ENCODE results near the gene MOXD1.

The MOXD1 gene

GRCh38 chr6:132400883-132401617, at the start of gene MOXD1:
MOXD1 (minus strand) TSS chr6:132401475; CDS start chr6:132401426, 49 bp downstream.
- no peak for DNase-seq

GRCh38 chr6:132446855-132447241, 45.6 kb upstream of the MOXD1 start:
- DNase-seq = no peak

DNA sequence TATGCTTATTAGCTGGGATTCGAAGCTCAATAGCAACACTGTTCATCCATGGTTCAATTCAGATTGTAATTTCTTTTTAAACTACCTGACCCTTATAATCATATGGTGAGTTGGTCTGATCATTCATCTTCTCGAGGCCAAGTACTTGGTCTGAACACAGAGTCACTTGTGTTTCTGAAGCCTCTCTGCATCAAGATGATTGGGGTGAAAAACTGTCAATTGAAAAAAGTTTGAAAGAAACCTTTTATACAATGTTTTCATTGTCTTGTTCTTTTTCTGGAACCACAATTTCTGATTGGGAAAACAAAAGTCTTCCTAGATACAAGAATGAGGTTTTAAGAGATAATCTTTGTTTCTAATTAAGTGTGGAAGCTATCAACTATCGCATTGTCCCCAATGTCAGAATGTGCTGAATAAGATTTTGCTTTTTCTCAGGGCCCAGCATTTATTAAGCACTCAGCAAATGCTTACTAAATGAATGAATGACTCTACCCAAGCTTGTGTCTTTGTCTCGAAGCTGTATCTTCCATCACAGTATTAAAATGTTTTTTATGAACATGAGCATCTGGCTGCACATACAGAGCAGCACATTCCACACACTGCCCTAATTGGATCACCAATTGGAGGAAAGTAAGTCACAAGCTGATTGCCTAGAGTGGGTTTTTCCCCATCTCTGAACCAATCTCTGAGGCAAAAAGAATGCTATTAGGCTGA, 45.0 kb upstream of the MOXD1 start:
- DNase-seq = no peak

GRCh38 chr6:132445201-132445951, 44.1 kb upstream of the MOXD1 start:
- no peak for DNase-seq

DNA sequence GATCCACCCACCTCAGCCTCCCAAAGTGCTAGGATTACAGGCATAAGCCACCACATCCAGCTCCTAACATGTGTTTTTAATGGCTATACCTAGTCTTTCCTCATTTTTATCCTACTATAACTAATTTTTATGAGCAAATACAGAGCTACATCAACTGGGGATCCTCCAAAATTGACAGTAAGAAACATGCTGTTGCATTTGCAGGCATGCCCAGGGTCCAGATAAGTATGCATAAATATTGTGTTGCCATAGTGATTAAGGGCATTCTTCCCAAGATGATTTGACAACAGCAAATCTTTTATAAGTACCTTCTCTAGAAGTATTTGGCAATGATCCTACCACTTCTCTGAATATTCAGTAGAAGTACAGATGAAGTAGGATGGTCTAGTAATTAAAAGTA, 41.9 kb upstream of the MOXD1 start:
- DNase-seq = no peak

DNA sequence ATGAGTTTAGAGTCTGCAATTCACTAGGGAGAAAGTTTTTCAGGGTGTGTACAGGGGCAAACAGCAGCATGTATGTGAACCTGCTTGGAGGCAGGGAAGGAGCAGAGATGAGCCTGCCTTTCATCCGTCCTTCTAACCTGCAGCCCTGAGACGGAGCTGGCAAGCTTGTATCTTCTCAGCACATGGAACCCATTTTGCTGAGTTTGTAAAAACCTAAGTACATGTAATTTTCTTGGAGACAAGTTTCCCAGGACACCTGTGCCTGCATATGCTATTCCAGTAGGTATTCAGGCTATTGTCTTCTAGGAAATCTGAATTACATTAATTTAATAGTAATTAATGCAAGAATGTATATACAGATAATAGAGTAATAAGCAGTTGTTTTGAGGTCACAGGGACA, 28.8 kb upstream of the MOXD1 start:
- no peak for DNase-seq

DNA sequence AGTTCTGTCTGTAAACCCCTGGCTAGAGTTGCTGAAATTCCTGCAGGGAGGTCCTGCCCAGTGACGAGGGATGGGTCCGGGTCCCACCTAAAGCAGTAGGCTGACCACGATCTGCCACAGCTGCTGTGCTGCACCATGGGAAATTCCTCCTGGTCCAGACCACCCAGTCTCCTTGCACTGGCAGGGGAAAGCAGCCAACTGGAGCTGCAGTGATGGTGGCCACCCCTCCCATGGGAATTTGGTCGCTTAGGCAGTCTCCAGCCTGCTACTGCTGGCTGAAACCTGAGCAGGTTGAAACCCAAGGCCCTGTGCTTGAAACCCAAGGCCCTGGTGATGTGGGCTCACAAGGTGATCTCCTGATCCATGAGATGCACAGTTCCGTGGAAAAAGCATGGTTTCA, 23.9 kb upstream of the MOXD1 start:
- no peak for DNase-seq

GRCh38 chr6:132423839-132424238, 22.6 kb upstream of the MOXD1 start:
- no peak for DNase-seq

GRCh38 chr6:132418235-132418965, 17.1 kb upstream of the MOXD1 start:
- DNase-seq = no peak

DNA sequence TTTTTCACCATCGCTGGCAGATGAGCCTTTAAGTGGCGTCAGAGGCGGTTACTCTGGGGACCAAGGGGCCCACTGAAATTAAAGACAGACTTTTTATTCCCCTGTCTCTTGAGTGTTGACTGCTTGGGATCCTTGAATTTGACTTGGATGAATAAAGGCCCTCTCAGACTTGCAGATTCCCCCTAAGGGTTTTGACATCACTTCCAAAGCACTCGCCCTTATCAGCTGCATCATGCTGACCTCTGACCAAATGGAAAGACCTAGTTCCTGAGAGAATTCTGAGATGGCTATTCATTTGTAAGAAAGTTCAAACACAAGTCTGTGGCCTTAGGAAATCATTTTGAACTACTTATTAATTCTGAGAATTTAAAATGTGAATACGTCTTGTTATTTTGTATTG, 13.5 kb upstream of the MOXD1 start:
- no peak for DNase-seq

GRCh38 chr6:132414322-132414721, 13.0 kb upstream of the MOXD1 start:
- DNase-seq = no peak

GRCh38 chr6:132413499-132413802, 12.2 kb upstream of the MOXD1 start:
- no peak for DNase-seq

- DNase-seq = no peak
Measured at GRCh38 chr6:132412656-132413498, 11.6 kb upstream of the MOXD1 start.

DNA sequence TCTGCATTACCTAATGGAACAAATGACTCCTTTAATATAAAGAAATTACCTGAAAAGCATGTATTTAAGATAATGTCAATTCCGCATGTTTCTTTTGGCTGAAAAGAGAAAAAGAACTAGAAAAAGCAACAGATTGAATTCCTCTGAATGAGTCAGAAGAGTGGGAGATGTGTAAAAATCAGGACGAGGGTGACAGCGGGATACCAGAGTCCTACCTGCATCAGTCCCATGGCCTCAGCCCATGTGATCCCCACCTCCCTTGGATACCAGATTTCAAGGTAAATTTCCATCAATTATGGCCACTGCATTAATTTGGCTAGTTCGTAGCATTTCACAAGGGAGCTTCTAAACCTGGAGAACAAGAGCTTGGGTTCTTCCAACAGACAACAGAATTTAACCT, 10.0 kb upstream of the MOXD1 start:
- DNase-seq = no peak

- DNase-seq = no peak
Measured at GRCh38 chr6:132410830-132411229, 9.6 kb upstream of the MOXD1 start.

DNA sequence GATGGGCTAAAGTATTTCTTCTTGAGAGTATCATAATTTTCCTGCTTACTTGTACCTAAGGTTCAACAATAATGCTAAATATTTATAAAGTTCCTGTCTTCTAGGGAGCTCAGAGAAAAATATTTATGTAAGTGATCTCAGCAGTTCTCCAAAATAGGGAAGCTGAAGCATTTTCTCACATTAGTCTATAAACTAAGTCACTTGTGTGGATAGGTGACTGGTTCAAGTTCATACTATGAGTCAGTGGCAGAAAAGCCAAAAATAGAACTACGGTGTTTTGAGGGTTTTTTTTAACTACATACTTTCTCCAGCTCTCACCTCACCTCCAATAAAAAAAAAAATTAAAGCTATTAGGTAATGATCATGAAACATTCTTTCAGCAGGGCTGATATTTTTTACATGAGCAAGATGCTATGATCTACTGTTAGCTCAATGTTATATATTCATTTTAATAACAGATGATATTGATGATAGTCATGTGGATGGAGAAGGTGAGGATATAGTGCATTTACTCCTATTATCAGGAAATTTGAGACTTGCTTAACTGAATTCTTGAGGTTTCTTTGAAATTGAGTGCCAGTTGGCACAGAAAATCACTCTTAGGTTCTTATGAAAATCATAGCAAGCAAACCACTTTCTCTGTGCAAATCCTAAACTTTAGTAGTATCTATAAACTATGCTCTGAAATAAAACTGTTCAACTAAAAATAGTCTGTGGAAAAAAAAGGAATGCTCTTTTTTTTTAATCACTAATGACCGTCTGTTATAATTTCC, 4.1 kb upstream of the MOXD1 start:
- DNase-seq = no peak

DNA sequence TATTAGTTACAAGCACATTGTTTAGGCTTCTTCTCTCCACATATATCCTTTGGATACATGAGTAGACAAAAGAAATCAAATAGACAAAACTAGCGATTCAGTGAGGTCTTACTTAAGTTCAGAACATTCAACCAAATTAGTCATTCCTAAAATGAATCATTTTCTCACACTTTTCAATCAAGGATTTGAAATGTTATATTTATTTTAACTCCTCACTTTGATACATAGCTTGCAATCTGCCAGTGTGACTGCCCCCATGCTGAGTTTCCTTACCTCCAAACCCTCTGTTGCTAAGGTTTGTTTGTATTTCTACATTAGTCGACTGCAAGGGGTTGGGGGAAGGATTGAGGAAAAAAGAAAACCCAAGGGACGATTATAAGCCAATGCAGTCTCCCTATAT, 3.5 kb upstream of the MOXD1 start:
- no peak for DNase-seq

DNA sequence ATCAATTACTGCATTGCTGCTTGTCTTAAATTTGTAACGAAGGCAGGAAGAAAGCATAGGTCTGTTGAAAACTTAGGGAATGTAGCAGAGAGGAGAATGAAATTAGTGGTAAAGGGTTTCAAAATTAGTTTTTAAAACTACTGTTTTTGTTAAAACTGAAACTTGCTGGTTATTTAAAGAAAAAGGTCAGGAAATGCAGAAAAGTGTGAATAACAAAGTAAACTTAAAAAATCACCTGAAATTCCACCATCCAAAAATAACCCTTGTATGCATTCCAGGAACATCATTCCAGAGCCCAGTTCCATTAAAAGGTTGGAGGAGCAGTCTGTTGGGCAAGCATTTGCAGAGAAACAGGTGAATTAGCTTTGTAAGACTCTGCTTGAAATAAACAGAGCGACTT, 3.1 kb upstream of the MOXD1 start:
- no peak for DNase-seq

DNA sequence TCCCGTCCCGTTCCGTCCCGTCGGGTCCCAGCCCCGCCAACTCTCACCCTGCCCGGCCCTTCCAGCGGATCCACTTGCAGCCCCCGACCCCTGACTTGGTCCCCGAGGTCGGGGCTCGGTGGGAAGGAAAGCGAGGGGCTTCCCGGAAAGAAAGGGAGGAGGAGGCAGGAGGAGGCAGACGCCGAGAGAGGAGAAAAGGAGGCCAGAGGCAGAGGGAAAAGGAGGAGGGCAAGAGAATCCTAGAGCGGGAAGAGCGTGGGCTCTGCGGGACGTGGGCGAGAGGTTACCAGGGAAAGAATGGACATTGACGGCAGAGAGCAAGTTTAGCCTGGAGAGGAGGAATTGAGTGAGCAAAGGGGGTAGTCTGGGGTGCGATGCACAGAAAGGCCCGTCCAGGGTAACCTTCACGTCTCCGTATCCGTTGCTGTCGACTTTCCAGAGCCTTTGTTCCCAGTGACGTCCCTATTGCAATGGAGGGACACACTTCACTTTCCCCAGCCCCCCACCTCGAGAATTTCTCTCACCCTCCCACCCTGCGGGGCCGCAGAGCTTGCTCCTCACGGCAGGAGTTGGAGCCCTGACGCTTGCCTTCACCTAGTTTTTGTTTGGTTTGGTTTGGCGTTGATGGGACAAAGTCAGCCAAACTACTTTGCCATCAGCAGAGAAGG, 477 bp upstream of the MOXD1 start:
- DNase-seq = no peak

- DNase-seq = no peak
Measured at GRCh38 chr6:132400555-132400882, 756 bp downstream of the MOXD1 start.

DNA sequence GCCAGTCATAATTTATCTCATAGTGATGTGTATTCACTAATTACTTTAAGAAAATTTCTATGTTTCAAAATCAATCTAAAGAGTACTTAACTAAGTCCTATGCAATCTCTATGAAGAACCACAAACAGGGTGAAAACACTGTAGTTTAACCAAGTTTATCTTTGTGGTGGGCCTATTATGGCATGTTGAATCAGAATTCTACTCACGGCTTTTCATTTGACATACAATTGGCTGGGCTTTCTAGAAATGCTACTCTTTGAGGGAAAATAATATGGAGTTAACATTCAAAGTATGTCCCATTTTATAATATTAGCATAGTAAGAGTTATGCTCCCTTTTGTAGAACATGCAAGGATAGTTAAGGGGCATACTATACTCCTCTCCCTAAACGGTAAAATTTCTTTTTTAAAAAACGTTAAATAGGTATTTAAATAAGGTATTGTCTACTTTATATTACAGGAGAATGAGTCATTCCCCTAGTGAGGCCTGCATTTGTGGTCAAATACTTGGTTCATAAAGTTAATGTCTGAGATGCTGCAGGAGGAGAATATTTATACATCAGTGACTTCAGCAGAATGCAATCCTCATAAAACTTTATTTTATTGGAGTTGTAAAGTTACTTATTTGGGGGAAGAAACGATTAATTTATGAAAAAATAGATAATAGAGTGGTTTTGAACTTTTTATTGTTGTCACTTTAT, 1.8 kb downstream of the MOXD1 start:
- no peak for DNase-seq
